D341Med (cell line): Measurements from ENCODE around the gene EIF4EBP3.
"Not testable (repeated sequence)": the region's sequence is repeated elsewhere in the genome, so short reads cannot be mapped to it uniquely, and the experiment has no call there.

Experiments used
- DNase-seq: peaks from one replicate; pipeline ENCODE4 v3.0.0; 2012; ENCODE audit warnings: low spot score

The EIF4EBP3 gene

DNA sequence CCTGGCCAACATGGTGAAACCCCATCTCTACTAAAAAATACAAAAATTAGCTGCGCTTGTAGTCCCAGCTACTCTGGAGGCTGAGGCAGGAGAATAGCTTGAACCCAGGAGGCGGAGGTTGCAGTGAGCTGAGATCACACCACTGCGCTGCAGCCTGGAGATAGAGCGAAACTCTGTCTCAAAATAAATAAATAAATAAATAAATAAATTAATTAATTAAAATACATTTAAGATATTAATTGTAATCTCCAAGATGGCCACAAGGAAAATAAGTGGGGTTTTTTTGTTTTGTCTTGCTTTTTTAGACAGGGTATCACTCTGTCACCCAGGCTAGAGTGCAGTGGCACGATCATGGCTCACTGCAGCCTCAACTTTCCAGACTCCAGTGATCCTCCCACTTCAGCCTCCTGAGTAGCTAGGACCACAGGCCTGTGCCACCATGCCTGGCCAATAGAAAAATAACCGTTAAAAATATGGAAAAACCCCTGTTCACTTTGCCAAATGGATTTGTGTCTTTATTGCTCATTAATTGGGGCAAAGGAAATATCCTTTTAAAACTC, 31.8 kb downstream of the EIF4EBP3 start:
- DNase-seq, result not testable (repeated sequence)

DNA sequence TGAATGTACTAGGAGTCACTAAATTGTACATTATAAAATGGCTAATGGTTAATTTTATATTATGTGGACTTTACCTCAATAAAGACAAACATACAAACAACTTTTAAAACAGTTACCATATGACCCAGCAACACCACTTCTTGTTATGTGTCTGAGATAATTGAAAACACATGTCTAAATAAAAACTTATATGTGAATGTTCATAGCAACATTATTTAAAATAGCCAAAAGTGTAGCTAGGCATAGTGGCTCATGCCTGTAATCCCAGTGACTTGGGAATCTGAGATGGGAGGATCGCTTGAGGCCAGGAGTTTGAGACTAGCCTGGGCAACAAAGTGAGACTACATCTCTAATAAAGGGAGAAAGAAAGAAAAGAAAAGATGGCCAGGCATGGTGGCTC, 40.0 kb downstream of the EIF4EBP3 start:
- no peak for DNase-seq

DNA sequence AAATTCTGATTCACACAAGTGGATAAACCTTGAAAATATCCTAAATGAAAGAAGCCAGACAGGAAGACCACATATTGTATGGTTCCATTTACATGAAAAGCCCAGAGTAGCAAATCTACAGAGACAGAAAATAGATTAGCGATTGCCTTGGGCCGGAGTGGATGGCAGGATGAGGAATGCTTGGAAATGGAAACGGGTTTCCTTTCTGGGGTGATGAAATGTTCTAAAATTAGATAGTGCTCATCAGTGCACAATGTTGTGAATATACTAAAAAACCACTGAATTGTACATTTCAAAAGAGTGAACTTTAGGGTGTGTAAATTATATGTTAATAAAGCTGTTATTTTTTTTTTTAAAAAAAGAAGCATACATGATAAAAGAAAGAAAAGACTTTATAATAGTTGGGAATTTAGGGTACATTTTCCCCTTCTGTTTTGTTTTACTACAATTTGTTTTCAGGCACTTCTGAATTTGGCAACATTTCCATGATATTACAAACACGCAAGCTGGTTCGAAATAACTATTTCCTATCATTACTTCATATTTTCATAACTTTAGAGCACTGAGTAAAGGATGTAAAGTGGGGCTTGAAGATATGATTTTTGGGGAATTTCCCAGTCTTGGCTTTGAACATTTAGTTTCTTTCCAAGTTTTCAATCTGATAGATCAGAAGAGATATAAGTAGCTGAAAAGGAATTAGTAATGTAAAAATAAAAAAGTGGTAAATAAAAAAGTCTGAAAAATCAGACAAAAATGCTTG, 41.0 kb downstream of the EIF4EBP3 start:
- DNase-seq, result no peak

DNA sequence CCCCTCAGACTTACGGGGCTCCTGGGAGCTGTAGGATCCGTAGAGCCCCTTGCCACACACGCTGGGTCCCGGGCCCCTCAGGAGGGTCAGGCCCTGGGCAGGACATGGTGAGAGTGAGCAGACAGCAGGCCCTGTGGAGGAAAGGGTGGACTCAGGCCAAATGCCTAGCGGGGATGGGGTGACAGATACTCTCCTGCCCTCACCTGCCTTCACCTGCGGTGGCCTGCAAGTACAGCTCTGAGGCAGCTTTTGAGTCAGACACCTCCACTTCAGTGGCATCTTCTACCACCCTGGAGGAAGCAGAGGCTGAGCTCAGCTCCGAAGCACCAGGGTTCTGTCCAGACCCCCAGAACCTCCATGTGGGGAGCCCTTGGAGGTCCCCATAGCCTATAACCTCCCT, 43.4 kb downstream of the EIF4EBP3 start:
- DNase-seq, result no peak

DNA sequence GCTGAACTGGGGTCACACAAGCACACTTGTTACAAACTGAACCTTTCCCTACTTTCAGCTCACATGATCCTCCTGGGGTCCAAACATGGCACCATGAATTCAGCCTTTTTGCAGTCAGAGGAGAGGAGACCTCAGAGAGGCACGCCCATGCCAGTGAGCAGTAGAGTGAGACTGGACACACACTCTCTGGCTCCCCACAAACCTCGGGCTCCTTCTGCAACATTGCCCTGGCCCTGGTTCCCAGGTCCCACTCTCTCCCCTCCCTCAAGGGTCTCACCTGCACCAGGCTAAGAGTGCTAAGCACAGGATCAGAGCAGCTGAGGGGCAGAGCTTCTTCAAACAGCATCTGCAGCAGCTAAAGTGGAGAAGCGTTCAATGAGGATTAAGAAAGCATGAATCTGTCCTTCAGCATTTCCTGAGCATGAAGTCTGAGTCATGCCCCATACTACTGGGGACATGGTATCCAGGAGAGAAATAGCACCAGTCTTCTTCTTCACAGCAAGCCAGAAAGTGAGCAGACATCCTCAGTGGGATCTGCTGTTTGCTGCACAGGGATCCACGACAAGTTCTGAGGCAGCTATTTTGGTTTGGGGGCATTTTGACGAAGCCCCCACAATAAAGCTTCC, 44.4 kb downstream of the EIF4EBP3 start:
- no peak for DNase-seq

DNA sequence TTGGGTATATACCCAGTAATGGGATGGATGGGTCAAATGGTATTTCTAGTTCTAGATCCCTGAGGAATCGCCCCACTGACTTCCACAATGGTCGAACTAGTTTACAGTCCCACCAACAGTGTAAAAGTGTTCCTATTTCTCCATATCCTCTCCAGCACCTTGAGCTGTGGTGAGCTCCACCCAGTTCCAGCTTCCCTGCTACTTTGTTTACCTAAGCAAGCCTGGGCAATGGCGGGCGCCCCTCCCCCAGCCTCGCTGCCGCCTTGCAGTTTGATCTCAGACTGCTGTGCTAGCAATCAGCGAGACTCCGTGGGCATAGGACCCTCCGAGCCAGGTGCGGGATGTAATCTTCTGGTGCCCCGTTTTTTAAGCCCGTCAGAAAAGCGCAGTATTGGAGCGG, 45.6 kb downstream of the EIF4EBP3 start:
- DNase-seq, result not testable (repeated sequence)

DNA sequence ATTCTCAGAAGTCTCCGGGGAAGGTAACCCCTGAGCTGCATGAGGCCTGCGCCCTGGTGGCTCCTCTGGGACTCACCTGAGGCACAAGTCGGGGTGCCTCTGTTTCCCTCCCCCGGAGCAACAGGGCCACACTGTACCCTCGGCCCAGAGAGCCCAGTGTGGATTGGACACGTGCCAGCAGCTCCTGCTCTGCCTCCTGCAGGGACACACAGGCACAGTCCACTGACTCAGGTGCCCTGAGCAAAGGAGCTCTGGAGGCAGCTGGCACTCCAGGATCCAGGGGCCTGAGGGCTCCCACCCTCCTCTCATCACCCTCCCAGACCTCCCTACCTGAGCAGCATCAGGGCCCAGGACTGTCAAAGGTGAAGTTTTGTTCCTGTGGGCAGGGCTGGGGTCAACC, 46.7 kb downstream of the EIF4EBP3 start:
- no peak for DNase-seq

DNA sequence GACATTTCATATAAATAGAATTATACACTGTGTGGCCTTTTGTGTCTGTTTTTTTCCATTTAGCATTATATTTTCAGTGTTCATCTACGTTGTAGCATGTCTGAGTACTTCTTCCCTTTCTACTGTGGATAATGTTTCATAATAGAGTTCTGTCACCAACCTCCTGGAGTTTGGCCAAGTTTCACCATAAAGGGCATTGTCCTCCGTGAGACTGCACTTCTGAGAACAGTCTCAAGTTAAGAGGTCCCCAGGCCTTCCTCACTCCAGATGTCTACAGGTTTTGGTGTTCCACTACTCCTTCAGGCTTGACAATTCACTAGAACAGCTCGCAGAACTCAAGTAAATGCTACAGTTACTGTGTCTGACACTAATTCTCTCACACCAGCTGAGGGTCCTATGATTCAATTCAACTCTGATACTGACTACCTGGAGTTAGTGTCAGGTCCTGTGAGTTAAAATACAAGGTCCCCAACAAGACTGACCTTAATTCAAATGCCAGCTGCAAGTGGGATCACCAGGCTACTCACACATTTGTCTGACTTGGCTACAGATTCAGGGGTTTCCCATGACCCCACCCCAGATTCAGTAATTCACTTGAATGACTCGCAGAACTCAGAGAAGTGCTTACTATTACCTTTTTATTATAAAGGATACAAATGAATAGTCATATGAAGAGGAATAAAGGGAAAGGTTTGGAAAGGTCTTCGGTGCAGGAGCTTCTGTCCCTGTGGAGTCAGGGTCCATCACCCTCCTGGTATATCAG, 48.3 kb downstream of the EIF4EBP3 start:
- DNase-seq, result no peak

DNA sequence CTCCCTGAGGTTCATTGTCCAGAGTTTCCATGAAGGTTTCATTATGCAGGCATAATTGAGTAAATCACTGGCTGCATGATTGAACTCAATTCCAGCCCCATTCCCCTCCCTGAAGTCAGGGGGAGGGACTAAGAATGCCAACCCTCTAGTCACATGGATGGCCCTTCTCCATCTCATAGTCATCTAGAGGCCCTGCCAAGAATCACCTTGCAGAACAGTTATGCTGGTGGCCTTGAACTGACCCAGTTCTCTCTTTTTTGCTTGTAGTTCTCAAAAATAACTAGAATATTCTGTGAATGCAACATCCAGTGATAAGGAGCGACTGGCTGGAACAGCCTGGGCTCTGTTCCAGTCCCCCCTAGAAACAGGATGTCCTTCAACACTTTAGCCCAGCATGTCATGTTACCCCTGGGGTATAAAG, 48.9 kb downstream of the EIF4EBP3 start:
- no peak for DNase-seq

DNA sequence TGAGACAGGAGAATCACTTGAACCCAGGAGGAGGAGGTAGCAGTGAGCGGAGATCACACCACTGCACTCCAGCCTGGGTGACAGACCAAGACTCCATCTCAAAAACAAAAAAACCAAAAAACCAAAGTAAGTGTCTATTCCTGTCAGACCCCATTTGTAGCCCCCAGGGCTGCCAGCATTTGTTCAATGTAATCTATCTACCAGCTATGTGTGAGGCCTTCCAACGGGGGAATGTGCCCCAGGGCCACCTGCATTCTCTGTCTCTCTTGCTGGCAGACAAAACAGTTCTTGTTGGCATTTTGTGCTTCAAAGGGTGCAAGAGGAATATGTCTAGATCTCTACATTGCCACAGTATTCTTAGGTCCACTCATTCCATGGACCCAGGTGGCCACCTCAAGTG, 51.4 kb downstream of the EIF4EBP3 start:
- no peak for DNase-seq
